ENCODE measurements around the gene PAK5.

DNA sequence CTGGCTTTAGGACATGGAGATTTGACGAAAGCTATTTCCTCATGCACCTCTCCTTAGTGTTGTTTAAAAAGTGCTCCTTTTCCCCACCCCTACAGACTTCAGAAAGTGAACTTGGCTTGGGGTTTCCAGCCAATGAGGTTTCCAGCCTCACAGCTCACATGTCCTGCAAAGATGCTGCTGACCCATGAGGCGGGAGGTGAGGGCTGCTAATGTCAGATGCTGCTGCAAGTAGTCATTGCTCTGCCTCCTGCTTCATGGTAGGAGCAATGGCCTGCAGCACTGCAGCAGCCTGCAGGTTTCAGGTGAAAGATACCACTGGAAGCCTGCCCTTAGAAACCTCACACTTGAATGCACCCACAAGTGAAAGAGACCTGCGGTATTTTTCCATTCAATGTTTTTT lies 211.7 kb downstream of the PAK5 start:
- TF ChIP-seq, protein P1, sequence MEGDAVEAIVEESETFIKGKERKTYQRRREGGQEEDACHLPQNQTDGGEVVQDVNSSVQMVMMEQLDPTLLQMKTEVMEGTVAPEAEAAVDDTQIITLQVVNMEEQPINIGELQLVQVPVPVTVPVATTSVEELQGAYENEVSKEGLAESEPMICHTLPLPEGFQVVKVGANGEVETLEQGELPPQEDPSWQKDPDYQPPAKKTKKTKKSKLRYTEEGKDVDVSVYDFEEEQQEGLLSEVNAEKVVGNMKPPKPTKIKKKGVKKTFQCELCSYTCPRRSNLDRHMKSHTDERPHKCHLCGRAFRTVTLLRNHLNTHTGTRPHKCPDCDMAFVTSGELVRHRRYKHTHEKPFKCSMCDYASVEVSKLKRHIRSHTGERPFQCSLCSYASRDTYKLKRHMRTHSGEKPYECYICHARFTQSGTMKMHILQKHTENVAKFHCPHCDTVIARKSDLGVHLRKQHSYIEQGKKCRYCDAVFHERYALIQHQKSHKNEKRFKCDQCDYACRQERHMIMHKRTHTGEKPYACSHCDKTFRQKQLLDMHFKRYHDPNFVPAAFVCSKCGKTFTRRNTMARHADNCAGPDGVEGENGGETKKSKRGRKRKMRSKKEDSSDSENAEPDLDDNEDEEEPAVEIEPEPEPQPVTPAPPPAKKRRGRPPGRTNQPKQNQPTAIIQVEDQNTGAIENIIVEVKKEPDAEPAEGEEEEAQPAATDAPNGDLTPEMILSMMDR (conservative IDR thresholded peaks at IDR 0.05 in 1 of 2, IDR thresholded peaks at IDR 0.05 in 1 of 2; ENCODE audit: low read depth in 1 of 2, low read length in 2 of 2), result no peak
- TF ChIP-seq EZH2 (IDR thresholded peaks at IDR 0.05; ENCODE audit: low read length, missing control alignments), result no peak
